Left ventricle myocardium inferior (tissue), 1 donor: ENCODE measurements around the gene FILIP1L. TPM values are rescaled to one million over a fixed set of nuclear protein-coding genes. Genes with fewer than 3 reads are reported as not detected.
A peak's percentile ranks its signal among the peaks of the same experiment; 100 is the strongest.

Source experiments
- DNase-seq: peaks from one replicate; pipeline ENCODE4 v3.0.0-alpha.2; 2020
- H3K27ac ChIP-seq: fragments of 200-600 bp; replicated peaks from 2 replicates; pipeline ENCODE4 v1.8.0; 2021
- H3K27me3 ChIP-seq: fragments of 200-600 bp; 2 replicates; pipeline ENCODE4 v1.8.0; 2021; ENCODE audit warnings: low read depth
- H3K36me3 ChIP-seq: fragments of 200-600 bp; 2 replicates; pipeline ENCODE4 v1.8.0; 2021
- H3K4me1 ChIP-seq: fragments of 200-600 bp; 2 replicates; pipeline ENCODE4 v1.8.0; 2021
- H3K4me3 ChIP-seq: fragments of 200-600 bp; 2 replicates; pipeline ENCODE4 v1.8.0; 2021; ENCODE audit warnings: mild to moderate bottlenecking, moderate library complexity
- H3K9me3 ChIP-seq: fragments of 200-600 bp; replicated peaks from 2 replicates; pipeline ENCODE4 v1.8.0; 2021
- CTCF ChIP-seq: fragments of 200-600 bp; IDR thresholded peaks from 2 replicates; pipeline ENCODE4 v1.8.0; 2021; ENCODE audit warnings: antibody characterized with exemption, mild to moderate bottlenecking, borderline replicate concordance
- intact Hi-C: fragments of 100-400 bp; cut with micrococcal nuclease; formaldehyde crosslinking; loops from one replicate; pipeline ENCODE4 v1.11.0; 2022
- total RNA-seq: library from RNA; stranded (reverse); fragmentation: NEBNext Ultra II Directional; extraction: Animal tissue kit (Norgen Biotek cat#: 25700); gene quantifications from one replicate; pipeline ENCODE4 v1.2.1, GENCODE V29; 2021
- donor health status: DM: no; HTN: yes; CAD: no; lungs with severe emphysema.

FILIP1L gene
- total RNA-seq, 1 donor from 2014 or later: 84.9 TPM

DNA sequence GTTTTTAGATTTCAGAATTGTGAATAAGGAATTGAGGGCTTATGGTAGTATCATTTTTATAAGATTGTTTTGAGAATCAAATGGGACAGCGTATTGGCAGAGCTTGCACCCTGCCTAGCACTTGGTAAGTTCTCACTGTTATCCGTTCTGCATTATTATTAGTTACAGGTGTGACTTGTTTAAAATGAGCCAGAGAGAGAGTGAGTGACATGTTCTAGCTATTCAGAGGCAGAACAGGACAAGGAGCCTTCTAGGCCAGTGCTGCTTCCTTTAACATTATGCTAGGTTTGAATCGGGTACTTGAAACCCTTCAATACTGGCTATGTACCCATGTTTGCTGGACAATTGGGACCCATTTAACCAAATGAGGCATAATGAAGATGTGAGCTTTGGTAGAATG is 133.7 kb downstream of the FILIP1L start:
- TF ChIP-seq CTCF: no peak
- Histone ChIP-seq H3K4me1 (no peaks in the 10 kb centered on the region), H3K27me3 (no peaks in the 10 kb centered on the region), H3K27ac (peak overlapping the region; percentile 67), H3K4me3 (no peak overlapping the region), H3K36me3 (no peaks in the 10 kb centered on the region), H3K9me3 (no peaks in the 10 kb centered on the region)
- no peak for DNase-seq
- intact Hi-C loops: no loop called here

DNA sequence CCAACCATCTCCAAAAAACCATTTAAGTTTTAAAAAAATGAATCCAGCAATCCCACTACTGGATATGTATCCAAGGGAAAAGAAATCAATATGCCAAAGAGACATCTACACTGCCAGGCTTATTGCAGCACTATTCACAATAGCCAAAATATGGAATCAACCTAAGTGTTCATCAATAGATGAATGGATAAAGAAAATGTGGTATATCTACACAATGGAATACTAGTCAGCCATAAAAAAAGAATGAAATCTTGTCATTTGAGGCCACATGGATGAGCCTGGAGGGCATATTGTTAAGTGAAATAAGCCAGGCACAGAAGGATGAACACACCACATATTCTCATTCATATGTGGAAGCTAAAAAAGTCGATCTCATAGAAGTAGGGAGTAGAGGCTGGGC is 136.1 kb downstream of the FILIP1L start:
- no peaks in the 10 kb centered on the region for H3K36me3 ChIP-seq
- H3K4me3 ChIP-seq: no peak overlapping the region
- H3K9me3 ChIP-seq: no peaks in the 10 kb centered on the region
- no peaks in the 10 kb centered on the region for H3K4me1 ChIP-seq
- no peak overlapping the region for H3K27ac ChIP-seq
- intact Hi-C loops: no loop called here
- DNase-seq: no peak
- no peaks in the 10 kb centered on the region for H3K27me3 ChIP-seq
- no peak for TF ChIP-seq CTCF

DNA sequence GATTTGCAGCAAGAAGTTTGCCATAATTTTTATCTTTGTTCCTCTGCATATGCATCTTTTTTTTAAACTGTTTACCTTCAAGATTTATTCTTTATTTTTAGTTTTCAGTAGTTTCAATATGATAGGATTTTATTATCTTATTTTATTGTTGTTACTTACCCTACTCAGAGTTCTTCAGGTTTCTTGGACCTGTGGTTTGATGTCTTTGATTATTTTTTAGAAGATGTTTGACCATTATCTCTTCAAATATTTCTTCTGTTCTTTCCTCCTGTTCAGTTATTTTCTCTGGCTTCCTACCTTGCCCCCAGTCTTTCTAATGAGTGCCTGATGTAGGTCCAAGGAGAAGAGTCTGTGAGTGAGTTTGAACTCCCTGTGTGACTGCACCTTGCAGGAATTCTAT is 137.7 kb downstream of the FILIP1L start:
- Histone ChIP-seq H3K4me1 (no peaks in the 10 kb centered on the region), H3K36me3 (no peaks in the 10 kb centered on the region), H3K4me3 (no peak overlapping the region), H3K27me3 (no peaks in the 10 kb centered on the region), H3K9me3 (no peaks in the 10 kb centered on the region), H3K27ac (no peak overlapping the region)
- no peak for TF ChIP-seq CTCF
- intact Hi-C loops: no loop called here
- DNase-seq: no peak

- DNase-seq: no peak
- H3K27me3 ChIP-seq: no peaks in the 10 kb centered on the region
- H3K4me1 ChIP-seq: no peaks in the 10 kb centered on the region
- no peaks in the 10 kb centered on the region for H3K36me3 ChIP-seq
- no peak overlapping the region for H3K4me3 ChIP-seq
- TF ChIP-seq CTCF: no peak
- no peaks in the 10 kb centered on the region for H3K9me3 ChIP-seq
- intact Hi-C loops: no loop called here
- no peak overlapping the region for H3K27ac ChIP-seq
These were observed 139.3 kb downstream of the FILIP1L start for GRCh38 chr3:99974989-99975388.

GRCh38 chr3:99972380-99973104 is 141.8 kb downstream of the FILIP1L start:
- Histone ChIP-seq H3K36me3 (no peaks in the 10 kb centered on the region), H3K27me3 (no peaks in the 10 kb centered on the region), H3K4me3 (no peak overlapping the region), H3K27ac (no peak overlapping the region), H3K4me1 (peaks cover 4% of the 10 kb centered on the region), H3K9me3 (no peaks in the 10 kb centered on the region)
- intact Hi-C loops: no loop called here
- DNase-seq: no peak
- TF ChIP-seq CTCF: no peak
